Stomach (tissue), 4 donors: ENCODE results near the gene CFAP206.

Experiments
- POLR2AphosphoS5 ChIP-seq, 3 donors: sonication (generic); formaldehyde crosslinking; IDR thresholded peaks; one replicate each; pipeline ENCODE4 v1.6.1; 2016; ENCODE audit warnings: antibody characterized with exemption in 3 of 3
- TF ChIP-seq, protein P1 (sequence below), 7 experiments: fragments of 450-650 bp in 4 of 7; fragments of 200-600 bp in 3 of 7; sonication (generic) in 3 of 7; IDR thresholded peaks; one replicate each; pipeline ENCODE4 v1.5.1; 2016 to 2019; ENCODE audit warnings: antibody characterized with exemption in 7 of 7, control low read depth in 2 of 7, mild to moderate bottlenecking in 1 of 7

DNA sequence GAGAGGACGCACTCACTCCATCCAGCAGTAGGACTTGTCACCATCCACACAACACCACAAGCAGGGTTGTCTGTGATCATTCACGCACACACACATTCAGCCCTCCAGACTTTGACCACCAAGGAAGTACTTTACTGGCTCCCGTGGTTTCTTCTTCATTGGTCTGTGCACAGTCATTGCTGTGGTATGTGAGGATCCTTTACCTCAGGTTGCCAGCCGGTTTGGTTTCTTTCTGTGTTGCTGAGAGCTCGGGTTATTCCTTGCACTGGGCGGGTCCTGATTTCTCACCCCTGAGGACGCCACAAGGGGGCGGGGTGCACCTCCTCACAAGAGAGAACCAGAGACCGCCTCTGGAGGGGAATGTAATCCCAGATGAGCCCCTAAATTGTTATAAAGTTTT lies 76.2 kb downstream of the CFAP206 start:
- TF ChIP-seq, protein P1, sequence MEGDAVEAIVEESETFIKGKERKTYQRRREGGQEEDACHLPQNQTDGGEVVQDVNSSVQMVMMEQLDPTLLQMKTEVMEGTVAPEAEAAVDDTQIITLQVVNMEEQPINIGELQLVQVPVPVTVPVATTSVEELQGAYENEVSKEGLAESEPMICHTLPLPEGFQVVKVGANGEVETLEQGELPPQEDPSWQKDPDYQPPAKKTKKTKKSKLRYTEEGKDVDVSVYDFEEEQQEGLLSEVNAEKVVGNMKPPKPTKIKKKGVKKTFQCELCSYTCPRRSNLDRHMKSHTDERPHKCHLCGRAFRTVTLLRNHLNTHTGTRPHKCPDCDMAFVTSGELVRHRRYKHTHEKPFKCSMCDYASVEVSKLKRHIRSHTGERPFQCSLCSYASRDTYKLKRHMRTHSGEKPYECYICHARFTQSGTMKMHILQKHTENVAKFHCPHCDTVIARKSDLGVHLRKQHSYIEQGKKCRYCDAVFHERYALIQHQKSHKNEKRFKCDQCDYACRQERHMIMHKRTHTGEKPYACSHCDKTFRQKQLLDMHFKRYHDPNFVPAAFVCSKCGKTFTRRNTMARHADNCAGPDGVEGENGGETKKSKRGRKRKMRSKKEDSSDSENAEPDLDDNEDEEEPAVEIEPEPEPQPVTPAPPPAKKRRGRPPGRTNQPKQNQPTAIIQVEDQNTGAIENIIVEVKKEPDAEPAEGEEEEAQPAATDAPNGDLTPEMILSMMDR (IDR thresholded peaks at IDR 0.05), result no peak
- TF ChIP-seq POLR2AphosphoS5 (IDR thresholded peaks at IDR 0.05), result no peak
